IPS DF 19.7 (cell line): ENCODE data around the gene KCNG2.

Experiments
- DNase-seq: peaks from one replicate; pipeline ENCODE4 v3.0.0-alpha.2; 2013; ENCODE audit warnings: low read depth, low spot score

Gene KCNG2

DNA sequence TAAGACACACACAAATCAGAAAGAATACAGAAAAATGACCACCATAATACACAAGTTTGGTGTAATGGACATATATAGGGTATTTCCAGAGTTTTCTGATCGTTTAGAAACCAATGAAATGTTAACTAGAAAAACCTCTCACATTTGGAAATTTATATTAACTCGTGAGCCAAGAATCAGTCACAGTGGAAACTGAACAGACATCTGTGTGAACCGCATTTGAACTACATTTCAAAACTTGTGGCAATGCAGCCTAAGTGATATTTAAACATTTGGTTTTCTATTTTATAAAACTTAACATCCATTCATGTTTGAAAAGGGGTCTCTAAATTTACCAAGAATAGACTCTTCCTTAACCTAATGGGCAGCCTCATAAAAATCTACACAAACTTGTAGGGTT lies 29.0 kb upstream of the KCNG2 start:
- no peak for DNase-seq

GRCh38 chr18:79769698-79770500 lies 27.8 kb upstream of the KCNG2 start:
- DNase-seq, result no peak

DNA sequence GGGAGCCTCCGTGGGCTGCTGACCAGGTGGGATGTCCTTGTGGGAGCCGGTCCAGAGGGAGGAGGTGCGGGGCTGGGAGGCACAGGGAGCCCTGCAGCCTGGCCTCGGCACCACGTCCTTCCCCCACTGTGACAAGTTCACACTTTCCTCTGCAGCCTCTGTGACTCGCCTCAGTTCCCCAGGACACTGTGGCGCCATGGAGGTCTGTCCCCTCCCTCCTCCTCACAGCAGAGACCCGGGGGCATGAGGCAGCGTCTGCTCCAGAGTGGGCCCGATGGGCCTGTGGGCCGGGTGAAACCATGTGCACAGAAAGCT lies 27.3 kb upstream of the KCNG2 start:
- no peak for DNase-seq

GRCh38 chr18:79770826-79771225 lies 26.9 kb upstream of the KCNG2 start:
- no peak for DNase-seq

- no peak for DNase-seq
Observed at GRCh38 chr18:79771446-79772107, 26.2 kb upstream of the KCNG2 start.

DNA sequence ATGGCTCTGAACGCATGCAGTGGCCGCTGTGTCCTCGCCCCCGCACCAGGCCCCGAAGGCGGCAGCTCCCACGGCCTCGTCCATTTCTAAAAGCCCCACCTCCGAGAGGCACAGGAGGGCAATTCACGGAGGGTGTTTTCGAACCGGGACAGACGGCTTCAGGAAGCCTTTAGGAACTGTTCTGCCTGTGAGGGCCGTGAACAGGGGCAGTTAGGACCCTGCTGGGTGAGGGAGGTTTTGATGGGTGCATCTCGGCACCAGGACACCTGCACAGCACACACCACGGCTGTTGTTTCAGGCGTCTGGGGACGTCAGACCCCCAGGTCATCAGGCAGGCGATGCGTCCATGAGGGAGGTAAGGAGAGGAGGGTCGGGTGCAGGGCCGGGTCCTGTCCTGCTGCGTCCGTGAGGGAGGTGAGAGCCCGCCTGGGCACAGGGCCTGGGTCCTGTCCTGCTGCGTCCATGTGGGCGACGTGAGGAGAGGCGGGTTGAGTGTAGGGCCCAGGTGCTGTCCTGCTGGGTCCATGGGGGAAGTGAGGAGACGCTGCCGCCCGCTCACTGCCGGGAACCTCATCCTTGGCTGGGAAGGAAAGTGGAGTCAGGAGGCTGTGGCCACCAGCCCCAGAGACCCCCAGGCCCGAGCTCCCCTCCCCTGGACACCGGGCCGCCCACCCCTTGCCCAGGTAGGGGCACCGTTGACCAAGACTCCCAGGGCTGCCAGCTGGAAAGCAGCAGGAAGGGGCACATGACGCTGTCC lies 25.5 kb upstream of the KCNG2 start:
- no peak for DNase-seq

DNA sequence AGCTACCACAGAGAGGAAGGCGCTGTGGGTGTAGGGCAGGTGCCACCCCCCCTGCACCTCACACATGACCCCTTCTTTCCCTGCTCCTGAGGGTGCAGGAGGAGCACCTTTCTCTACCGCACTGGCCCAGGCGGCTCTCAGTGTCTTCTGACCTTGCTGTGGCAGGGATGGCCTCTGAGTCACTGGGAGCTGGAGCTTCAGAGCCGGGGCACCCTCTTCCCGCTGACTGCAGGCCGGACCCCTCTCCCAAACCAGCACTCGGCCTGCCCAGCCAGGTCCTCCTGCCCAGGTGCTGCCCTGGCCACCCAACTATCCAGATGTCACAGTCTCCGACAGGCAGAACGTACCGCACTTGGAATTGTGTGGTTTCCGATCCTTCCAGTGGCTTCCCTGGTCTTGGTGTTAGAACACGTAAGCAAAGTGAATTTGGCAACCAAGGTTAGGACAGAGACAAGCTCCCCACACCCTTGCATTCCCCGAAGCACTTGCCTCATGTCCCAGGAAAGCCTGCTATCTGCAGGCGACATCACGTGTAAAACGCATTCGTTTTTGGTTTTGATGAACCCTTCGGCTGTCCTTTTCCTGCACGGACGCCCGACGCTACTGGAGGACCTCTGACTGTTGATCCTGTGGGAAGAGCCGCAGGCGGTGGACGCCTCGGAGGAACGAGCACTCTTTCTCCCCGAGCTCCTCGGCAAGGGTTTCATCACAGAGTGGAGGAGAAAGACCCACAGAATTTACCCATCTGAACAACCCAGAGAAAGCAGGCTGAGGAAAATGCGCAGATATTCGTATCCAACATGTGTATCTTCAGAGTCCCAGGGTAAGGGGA lies 24.7 kb upstream of the KCNG2 start:
- no peak for DNase-seq

GRCh38 chr18:79774111-79774510 lies 23.6 kb upstream of the KCNG2 start:
- DNase-seq, result no peak

- no peak for DNase-seq
Observed at GRCh38 chr18:79775441-79776221, 22.1 kb upstream of the KCNG2 start.

DNA sequence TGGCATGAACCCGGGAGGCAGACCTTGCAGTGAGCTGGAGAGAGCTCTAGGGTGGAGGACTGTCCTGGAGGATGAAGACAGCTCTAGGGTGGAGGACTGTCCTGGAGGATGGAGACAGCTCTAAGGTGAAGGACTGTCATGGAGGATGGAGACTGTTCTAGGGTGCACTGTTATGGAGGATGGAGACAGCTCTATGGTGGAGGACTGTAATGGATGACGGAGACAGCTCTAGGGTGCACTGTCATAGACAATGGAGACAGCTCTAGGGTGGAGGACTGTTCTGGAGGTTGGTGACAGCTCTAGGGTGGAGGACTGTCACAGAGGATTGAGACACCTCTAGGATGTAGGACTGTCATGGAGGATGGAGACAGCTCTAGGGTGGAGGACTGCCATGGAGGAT lies 21.1 kb upstream of the KCNG2 start:
- no peak for DNase-seq

DNA sequence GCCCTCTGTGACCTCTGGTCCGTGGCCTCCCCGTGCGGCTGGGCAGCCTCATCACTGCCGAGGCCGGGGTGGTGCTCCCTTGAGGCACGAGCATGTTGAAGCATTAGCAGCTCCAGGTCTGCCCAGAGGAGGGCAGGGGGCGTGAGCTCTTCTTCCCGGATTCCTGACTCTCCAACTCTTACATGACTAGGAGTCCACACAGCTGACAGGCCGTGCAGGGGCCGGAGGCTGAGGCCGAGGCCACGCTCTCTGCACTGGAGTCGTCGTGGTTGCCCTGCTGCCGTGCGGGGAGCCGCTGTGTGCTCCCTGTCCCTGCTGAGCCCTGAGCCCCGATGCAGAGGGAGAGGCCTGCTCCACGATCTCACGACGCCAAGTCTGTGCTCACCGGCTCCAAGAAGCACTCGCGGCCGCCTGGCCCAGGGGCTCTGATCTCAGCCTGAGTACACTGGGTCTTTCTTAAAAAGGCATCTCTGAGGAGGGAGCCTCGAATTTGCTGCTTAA lies 19.4 kb upstream of the KCNG2 start:
- no peak for DNase-seq

- no peak for DNase-seq
Observed at GRCh38 chr18:79779021-79779699, 18.6 kb upstream of the KCNG2 start.

- DNase-seq, result no peak
Observed at GRCh38 chr18:79779700-79780190, 18.0 kb upstream of the KCNG2 start.

GRCh38 chr18:79780547-79780946 lies 17.2 kb upstream of the KCNG2 start:
- DNase-seq, result no peak

GRCh38 chr18:79781331-79781941 lies 16.3 kb upstream of the KCNG2 start:
- DNase-seq, result no peak

GRCh38 chr18:79782566-79783308 lies 15.0 kb upstream of the KCNG2 start:
- DNase-seq, result no peak

GRCh38 chr18:79784071-79784913 lies 13.4 kb upstream of the KCNG2 start:
- DNase-seq, result no peak
